ENCODE results near the gene GPR61.

The GPR61 gene

GRCh38 chr1:109537450-109538178, 2.1 kb upstream of the GPR61 start:
- DNase-seq = no peak

- DNase-seq = no peak
Measured at GRCh38 chr1:109538827-109539555, 681 bp upstream of the GPR61 start.

GRCh38 chr1:109541102-109541501, 1.4 kb downstream of the GPR61 start:
- no peak for DNase-seq

DNA sequence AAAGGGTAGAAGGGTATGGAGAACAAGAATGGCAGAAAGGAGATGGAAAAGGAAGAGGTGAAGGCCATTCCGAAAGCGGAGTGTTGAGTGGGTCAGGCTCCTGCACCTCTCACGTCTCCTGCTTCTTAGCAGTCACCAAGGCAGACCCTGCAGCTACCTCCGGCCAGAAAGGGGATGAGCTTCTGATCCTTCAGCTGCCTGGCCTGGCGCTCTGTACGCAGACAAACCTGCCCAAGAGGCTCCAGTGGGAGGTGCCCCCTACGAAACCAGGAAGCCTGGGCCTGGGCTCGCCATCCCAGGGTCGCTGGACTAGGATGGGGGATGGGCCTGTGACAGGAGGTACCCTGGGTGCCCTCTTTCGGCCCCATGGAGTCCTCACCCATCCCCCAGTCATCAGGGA, 3.0 kb downstream of the GPR61 start:
- no peak for DNase-seq

DNA sequence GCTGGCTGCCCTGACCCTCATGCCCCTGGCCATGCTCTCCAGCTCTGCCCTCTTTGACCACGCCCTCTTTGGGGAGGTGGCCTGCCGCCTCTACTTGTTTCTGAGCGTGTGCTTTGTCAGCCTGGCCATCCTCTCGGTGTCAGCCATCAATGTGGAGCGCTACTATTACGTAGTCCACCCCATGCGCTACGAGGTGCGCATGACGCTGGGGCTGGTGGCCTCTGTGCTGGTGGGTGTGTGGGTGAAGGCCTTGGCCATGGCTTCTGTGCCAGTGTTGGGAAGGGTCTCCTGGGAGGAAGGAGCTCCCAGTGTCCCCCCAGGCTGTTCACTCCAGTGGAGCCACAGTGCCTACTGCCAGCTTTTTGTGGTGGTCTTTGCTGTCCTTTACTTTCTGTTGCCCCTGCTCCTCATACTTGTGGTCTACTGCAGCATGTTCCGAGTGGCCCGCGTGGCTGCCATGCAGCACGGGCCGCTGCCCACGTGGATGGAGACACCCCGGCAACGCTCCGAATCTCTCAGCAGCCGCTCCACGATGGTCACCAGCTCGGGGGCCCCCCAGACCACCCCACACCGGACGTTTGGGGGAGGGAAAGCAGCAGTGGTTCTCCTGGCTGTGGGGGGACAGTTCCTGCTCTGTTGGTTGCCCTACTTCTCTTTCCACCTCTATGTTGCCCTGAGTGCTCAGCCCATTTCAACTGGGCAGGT, 3.8 kb downstream of the GPR61 start:
- DNase-seq = no peak

- no peak for DNase-seq
Measured at GRCh38 chr1:109543988-109544735, 4.5 kb downstream of the GPR61 start.

DNA sequence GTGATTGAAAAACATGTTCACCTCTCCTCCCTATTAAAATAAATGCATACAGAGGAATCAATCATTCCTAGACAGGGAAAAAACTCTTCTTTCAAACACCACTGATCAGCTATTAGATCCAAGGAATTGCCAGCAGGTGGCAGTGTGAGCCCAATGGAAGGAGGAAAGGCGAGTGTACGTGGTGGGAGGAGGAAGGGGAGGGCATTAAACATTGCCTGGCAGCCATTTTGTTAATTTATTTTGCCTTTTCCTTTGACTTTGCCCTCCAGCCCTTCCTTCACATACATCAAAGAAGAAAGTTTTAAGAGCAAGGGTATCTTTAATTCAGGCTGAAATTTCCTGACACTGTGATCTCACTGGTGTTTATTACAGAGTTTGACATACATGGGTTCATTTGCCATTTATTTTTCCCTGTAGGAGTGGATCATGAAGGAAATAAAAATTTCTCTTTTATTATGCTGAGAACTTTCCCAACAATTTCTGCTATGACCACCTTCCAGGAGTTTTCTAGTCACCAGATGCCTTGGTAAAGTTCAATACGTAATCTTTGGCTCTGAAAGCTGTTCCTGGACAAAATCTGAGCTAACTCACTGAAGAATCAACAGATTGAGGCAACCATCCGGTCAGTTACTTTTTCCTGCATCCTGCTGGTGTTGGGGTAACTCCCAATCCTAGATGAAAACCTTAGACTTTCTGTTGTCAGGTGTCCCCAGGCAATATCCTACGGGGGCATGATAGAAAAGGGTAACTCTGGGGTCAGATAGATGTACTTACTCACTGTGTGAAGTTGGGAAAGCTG, 6.8 kb downstream of the GPR61 start:
- DNase-seq = peak in 1 of 2 experiments; percentile 76

- DNase-seq = no peak
Measured at GRCh38 chr1:109547463-109548320, 8.0 kb downstream of the GPR61 start.

- DNase-seq = peak; percentile 48 to 91
Measured at GRCh38 chr1:109548321-109549267, 8.9 kb downstream of the GPR61 start, which contains the start of gene GNAI3. TSS of gene GNAI3 (plus strand) at chr1:109548615. CDS start at chr1:109548721, 106 bp downstream.

DNA sequence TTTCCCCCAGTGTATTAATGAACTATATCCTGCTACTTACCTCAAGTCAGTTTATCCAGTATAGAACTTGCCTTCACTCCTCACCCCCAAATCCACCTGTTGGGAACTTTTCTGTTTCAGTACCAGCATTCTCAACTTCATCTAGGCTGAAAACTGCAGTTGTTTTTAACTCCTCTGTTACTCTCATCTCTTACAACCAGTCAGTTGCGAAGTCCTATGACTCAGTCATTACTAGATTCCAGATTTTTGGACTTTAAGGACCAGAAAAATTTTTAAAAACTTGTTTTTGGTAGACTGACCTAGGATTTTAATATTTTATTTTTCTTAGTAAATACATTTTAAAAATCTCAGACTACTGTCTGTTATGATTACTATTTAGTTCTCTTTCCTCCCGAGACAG, 16.9 kb downstream of the GPR61 start:
- DNase-seq = no peak

GRCh38 chr1:109557520-109557919, 17.8 kb downstream of the GPR61 start:
- DNase-seq = no peak

DNA sequence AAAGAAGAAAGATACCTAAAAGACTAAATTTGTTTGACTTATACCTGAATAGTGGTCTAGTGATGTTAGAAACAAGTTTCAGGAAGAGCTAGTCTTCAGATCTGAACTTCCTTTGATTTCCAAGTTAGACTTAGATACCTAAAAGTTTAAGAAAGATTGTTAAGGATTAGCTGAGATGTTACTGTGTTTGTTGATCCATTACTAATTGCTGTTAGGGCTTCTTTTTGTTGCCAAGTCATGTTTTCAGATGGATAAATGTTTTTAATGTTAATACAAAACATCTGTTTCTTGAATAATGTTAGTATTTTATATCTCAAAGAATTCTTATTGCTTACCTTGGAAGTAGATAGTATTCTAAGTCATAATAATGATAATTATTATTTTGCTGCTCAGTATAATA, 20.3 kb downstream of the GPR61 start:
- DNase-seq = no peak

GRCh38 chr1:109564194-109564878, 24.7 kb downstream of the GPR61 start:
- no peak for DNase-seq

DNA sequence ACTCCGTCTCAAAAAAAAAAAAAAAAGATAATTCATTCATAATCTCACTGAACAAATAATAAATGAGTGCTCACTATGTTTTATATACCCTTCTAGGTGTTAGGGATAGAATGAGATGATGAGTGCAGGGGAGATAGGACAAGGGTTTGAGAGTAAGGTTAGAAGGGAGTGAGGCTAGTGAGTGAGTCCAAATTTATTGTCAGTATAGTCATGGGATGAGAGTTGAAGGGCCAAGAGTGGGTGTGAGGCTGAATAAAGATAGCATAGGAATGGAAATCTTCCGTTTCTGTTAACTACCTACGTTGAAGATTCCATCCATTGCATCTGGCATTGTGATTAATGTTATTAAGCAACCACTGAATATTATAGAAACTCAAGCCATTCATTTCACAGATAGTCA, 25.6 kb downstream of the GPR61 start:
- DNase-seq = no peak

- DNase-seq = no peak
Measured at GRCh38 chr1:109566982-109567381, 27.3 kb downstream of the GPR61 start.

DNA sequence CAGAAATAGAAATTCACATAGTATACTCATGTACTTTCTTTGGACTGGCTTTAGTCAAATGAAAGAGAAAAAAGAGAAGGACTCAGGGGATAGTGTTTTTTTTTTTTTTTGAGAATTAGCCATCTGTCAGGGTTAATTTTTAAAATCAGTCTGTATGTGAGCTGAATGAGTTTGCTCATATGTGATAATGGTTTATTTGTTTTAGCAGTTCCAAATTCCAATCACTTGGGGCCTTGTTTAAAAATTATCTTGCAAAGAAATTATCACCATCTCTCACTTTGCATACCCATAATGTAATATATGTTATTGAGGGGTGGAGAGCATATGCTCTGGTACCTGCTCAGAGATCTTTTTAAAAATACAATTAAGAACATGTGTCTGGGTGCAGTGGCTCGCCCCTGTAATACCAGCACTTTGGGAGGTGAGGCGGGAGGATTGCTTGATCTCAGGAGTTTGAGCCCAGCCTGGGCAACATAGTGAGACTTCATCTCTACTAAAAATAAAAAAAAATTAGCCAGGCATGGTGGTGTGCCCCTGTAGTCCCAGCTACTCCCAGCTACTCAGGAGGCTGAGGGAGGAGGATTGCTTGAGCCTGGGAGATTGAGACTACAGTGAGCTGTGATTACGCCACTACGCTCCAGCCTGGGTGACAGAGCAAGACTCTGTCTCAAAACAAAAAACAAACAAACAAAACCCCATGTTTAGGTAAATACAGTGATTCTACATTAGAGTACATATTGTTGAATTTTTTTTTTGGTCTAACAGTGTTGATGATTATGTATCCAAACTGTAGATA, 28.4 kb downstream of the GPR61 start:
- no peak for DNase-seq

GRCh38 chr1:109569323-109569722, 29.7 kb downstream of the GPR61 start:
- DNase-seq = no peak

GRCh38 chr1:109570414-109570813, 30.7 kb downstream of the GPR61 start:
- DNase-seq = no peak
